NCI-H510A treated with DMSO at 0.1 percent for 48 hours (cell line): Measurements from ENCODE around the gene OSCAR.
"Not testable (repeated sequence)": the region's sequence is repeated elsewhere in the genome, so short reads cannot be mapped to it uniquely, and the experiment has no call there.

Experiments
- DNase-seq: peaks from one replicate; lab custom pipeline; 2025; lab: John Stamatoyannopoulos, UW

OSCAR gene

GRCh38 chr19:54125713-54126112 lies 25.1 kb upstream of the OSCAR start:
- DNase-seq, result no peak

- DNase-seq, result no peak
Measured at GRCh38 chr19:54124393-54124792, 23.8 kb upstream of the OSCAR start.

GRCh38 chr19:54123682-54124081 lies 23.1 kb upstream of the OSCAR start:
- no peak for DNase-seq

DNA sequence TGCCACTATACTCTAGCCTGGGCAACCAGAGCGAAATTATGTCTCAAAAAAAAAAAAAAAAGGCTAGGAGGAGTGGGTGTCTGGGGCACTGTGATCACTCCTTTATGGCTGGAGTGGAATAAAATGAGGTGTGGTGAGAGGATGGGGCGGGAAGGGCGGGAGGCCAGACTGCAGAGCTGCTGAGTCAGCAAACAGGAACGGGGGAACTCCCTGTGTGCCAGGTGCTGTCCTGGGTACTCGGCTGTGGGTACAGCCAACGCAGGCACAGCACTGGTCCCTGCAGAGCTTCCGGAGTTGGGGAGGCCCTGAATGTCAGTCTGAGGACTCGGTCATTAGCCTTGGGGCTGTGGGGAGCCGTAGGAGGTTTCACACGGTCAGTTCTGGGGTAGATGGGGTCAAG lies 20.7 kb upstream of the OSCAR start:
- no peak for DNase-seq

GRCh38 chr19:54115109-54116063 lies 14.8 kb upstream of the OSCAR start, which contains the start of the genes PRPF31 and TFPT:
TSS of gene PRPF31 (plus strand) at chr19:54115754. CDS start at chr19:54118279, 2,525 bp downstream.
TSS of gene TFPT (minus strand) at chr19:54115657. CDS start at chr19:54115269, 388 bp downstream.
- DNase-seq, result peak; percentile 97

DNA sequence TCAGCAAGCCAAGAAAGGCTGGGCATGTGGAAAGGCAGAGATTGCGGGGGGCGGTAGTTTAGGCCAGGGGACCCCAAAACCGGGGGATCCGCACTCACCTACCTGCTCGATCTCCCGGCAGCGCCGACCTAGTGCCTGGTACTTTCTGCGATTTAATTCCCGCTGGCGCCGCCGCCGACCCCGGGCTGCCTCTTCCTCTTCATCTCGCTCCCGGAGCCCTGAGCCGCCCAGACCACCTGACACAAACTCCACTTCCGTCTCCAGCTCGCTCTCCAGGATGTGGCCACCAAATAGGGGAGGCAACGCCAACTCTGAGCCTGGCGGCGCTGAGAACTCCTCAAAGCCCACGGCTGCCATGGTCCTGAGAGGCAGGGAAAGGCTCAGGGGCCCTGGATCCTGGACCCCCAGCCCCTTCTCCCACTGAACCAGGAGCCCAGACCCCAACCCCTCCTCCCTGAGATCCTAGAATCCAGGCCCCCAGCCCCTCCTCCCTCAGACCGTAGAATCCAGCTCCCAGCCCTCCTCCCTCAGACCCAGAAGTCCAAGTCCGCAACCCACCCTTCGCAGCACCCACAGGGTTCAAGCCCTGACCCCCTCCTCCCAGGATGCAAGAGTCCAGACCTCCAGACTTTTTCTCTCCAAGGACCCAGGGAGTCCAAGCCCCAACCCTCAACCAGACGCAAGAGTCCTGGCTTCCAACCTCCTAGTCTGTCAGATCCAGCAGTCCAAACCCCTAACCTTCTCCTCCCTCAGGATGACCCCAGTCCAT lies 13.9 kb upstream of the OSCAR start:
- no peak for DNase-seq

DNA sequence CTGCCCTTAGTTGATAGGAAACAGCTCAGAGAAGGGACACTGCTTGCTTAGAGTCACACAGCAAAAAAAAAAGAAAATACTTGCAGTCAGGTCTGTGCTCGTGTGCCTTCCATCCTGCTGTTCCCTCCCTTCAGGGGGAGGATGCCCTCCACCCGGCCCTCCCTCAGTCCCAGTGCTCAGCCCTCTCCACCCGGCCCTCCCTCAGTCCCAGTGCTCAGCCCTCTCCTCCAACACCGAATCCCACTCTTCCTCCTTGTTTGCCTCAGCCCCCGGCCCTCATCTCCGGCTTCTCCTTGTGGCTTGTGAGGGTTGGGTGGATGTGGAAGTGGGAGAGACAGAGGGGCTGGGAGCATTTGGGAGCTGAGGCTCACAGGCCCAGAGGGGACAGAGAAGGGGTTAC lies 9.0 kb upstream of the OSCAR start:
- no peak for DNase-seq

- DNase-seq, result no peak
Measured at GRCh38 chr19:54108496-54108895, 7.9 kb upstream of the OSCAR start.

GRCh38 chr19:54107876-54108490 lies 7.4 kb upstream of the OSCAR start:
- DNase-seq, result no peak

GRCh38 chr19:54106716-54107115 lies 6.1 kb upstream of the OSCAR start:
- no peak for DNase-seq

- DNase-seq, result no peak
Measured at GRCh38 chr19:54105796-54106195, 5.2 kb upstream of the OSCAR start.

DNA sequence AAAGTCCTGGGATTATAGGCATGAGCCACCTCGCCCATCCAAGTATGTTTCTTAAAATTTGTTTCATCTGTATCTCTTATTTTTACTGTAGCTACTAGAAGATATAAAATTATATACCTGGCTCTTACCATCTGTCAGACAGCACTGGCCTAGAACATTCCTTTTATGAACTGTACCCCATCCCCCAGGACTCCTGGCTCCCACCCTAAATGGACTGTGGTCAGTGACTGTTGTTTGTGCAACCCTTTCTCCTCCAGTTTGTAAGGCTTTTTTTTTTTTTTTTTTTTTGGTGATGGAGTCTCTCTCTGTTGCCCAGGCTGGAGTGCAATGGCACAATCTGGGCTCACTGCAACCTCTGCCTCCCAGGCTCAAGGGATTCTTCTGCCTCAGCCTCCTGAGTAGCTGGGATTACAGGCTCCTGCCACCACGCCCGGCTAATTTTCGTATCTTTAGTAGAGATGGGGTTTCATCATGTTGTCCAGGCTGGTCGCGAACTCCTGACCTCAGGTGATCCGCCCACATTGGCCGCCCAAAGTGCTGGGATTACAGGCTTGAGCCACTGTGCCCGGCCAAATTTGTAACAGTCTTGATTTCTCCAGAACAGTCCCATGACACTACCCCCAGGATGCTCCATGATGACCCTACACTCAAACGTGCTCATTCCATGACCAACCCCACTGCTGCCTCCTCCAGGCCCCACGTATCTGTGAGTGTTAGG lies 4.6 kb upstream of the OSCAR start:
- no peak for DNase-seq

DNA sequence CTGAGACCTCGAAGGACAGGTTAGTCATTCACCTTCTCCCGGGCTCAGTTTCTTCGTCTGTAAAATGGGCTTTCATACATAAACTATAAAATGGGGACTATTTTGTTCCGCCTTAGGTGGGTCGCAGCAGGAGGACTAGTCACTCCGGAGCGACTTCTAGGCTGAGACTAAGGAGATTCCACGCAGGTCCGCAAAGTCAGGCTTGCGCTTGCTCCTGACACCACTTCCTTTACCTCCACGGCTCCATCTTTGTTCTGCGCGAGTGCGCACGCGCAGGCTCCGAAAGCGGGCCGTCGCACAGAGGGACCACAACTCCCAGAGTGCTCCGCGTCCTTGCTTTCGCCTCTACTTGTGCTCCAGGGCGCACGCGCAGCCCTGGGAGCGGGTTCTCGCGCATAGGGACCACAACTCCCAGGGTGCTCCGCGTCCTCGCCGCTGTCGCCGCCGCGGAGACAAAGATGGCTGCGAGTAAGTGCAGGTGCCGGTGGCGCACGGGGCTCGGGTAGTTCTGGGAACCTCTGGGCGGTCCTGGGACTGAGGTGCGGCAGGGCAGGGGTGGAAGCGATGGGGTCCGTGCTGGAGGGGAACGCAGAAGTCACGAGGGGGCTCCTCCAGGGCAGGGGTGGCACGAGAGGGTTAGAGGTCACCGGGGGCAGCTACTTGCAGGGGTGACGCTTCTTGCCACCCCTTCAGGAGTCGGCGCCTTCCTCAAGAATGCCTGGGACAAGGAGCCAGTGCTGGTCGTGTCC lies 2.0 kb upstream of the OSCAR start, which contains the start of gene NDUFA3:
TSS of gene NDUFA3 (plus strand) at position 435 of the 749 bp plus-strand sequence. CDS start at position 459, 24 bp downstream.
- peak; percentile 95 for DNase-seq

DNA sequence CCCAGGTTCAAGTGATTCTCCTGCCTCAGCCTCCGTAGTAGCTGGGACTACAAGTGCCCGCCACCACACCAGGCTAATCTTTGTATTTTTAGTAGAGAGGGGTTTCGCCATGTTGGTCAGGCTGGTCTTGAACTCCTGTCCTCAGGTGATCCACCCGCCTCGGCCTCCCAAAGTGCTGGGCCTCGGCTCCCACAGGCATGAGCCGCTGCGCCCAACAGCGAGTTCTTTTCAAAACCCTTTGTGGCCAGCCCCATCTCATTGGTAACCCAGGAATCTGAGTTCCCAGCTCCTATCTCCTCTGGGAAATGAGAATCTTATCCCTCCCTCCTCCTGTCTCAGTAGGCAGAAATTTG lies 724 bp downstream of the OSCAR start:
- not testable (repeated sequence) for DNase-seq

DNA sequence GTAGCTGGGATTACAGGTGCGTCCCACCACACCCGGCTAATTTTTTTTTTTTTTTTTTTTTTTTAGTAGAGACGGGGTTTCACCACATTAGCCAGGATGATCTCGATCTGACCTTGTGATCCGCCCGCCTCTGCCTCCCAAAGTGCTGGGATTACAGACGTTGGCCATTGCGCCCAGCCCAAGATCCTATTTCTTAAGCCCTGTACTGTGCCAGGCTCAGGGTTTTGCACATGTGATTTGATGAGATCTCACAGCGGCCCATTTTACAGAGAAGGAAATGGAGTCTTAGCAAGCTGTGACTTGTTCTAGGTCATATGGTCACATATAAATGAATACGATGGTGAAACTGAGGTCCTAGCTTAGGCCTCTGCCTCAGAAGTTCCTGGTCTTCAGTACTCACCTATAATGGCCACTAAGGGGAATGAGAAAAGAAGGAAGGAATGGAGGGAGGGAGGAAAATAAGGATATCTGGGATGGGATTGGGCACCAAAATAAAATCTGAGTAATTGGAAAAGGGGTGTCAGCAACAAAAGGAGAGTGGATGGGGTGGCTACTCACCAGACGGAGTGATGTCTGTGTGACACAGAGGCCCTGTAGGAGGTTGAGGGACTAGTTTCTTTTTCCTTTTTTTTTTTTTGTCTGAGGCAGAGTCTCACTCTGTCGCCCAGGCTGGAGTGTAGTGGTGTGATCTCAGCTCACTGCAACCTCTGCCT lies 1.3 kb downstream of the OSCAR start:
- no peak for DNase-seq

DNA sequence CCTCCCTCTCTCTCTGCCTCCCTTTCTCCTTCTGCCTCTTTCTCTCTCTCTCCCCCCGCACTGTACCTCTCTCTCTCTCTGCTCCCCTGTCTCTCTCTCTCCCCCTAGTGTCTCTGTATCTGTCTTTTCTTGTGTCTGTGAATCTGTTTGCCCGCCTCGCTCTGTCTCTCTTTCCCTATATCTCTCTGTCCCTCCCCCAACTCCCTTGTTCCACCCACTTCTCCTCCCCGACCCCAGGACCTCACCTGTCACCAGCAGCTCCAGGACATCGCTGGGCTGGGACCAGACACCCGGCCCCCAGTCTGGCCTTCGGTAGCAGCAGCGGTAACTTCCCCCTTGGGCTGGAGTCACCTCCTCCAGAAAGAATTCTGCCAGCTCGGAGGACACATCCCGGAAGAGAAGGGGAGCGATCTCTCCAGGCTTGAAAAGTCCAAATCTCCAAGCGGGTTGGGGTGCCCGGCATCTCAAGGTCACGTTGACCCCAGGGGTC lies 3.9 kb downstream of the OSCAR start:
- DNase-seq, result no peak

DNA sequence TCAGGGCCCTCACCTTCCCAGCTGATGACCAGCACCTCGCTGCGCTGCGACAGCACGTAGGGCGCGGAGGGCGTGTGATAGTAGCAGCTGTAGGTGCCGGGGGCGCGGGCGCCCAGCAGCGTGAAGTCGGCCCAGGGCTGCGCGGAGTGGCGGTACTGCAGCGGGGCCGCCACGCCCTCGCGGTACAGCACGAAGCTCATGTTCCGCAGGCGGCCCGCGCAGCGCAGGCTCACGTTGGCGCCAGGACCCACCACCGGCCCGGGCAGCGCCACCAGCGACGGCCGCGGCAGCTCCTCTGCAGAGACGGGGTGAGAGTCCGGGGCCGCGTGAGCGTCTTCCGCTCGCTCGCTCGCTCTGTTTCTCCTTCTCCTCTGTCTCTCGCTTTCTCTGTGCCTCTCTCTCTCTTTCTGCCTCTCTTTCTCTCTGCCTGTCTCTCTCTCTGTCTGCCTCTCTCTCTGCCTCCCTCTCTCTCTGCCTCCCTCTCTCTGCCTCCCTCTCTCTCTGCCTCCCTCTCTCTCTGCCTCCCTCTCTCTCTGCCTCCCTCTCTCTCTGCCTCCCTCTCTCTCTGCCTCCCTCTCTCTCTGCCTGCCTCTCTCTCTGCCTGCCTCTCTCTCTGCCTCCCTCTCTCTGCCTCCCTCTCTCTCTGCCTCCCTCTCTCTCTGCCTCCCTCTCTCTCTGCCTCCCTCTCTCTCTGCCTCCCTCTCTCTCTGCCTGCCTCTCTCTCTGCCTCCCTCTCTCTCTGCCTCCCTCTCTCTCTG lies 4.6 kb downstream of the OSCAR start:
- DNase-seq, result not testable (repeated sequence)

GRCh38 chr19:54095136-54095858 lies 5.3 kb downstream of the OSCAR start:
- no peak for DNase-seq
